GM20000 (cell line): ENCODE measurements around the gene FMN1.

Experiments
- DNase-seq: peaks from one replicate; pipeline ENCODE4 v3.0.0; 2012; ENCODE audit warnings: low spot score
- CTCF ChIP-seq: IDR thresholded peaks from 2 replicates; pipeline ENCODE4 v1.5.1; 2012; ENCODE audit warnings: mild to moderate bottlenecking, control low read depth; ENCODE audit errors: extremely low read depth, missing control alignments

FMN1 gene

GRCh38 chr15:32871883-32872282, 322.6 kb downstream of the FMN1 start:
- no peak for DNase-seq
- TF ChIP-seq CTCF: no peak

DNA sequence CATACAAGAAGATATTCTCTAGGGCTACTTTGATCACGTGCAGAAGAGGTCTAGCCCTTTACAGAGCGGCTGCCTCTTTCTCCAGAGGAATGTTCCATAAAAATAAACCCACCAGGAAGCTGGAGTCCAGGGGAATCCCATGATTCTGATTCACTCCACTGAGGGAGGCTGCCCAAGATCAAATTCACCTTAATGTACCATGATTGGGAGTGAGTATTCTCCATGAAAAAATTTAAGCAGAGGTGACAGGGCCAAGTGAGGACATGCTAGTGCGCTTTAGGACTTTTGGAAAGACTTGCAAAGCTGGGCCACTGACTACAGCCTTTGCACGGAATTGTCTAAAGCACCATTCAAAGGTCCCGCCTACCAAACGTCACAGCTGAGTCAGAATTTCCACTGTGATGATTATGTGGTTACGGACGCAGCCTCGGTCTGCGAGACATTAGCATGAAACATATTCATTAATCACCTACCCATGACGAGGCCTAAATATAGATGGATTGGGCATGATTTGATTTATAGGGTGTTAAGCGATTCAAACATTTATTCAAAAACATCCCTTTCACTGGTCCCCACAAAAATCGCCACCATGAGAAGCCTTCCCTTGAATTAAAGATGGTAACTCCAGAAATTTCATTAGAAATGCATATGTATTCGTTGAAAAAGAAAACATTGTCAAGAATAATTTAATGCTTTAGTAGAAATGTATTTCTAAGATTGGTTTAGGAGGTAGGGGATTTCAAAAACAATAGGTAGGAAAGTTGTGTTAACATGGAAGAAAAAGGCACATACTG, 324.1 kb downstream of the FMN1 start:
- peak; percentile 58 for DNase-seq

GRCh38 chr15:32869776-32870175, 324.7 kb downstream of the FMN1 start:
- no peak for TF ChIP-seq CTCF
- DNase-seq: no peak

More for the DNA sequence above, 324.1 kb downstream of the FMN1 start:
- TF ChIP-seq CTCF: no peak

DNA sequence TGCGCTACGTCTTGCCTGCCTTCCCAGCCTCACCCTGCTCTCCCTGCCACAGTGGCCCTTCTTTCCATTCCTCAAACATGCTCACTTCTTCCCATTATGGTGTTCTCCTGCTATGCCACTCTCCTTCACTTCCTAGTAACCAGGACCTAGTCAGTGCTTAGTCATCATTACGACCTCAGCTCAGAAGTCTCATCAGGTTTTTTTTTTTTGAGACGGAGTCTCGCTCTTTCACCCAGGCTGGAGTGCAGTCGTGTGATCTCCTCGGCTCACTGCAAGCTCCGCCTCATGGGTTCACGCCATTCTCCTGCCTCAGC, 327.2 kb downstream of the FMN1 start:
- no peak for DNase-seq
- TF ChIP-seq CTCF: no peak

DNA sequence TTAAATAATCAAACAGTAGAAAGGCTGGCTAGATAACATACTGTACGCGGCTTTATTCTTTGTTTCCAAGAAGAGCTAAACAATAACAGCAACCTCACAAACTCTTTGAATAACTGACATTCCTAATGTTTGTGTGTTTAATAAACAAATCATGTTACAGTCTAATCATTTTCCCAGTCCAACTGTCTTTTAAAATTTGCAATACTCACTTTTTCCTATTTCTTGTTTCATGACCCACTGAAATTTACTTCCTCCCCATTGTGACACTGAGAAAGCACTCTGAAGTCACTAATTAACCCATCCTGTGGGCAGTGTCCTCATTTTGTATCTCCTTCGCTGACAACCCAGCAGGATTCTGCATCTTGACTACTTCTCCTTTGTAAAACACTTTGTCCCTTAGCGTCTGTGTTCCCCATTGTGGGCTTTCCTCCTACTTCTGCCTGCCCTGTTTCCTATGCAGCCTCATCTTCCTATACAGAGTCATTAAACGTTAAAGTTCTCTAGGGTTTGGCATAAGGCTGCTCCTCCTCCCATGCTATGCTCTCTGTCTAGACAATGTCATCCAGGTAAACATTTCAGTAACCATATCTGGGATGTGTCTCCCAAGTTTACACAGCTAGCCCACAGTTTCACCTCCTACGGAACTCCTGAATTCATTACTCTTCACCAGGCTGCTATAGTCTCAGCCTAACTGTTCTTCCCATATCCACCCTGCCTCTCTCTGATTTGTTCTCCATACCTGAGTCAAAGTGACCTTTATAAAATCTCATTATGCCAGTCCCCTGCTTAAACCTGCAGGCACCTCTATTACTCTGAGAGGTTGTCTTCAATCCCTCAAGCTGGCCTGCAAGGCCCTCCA, 327.8 kb downstream of the FMN1 start:
- DNase-seq: no peak
- TF ChIP-seq CTCF: no peak

GRCh38 chr15:32864841-32865240, 329.7 kb downstream of the FMN1 start:
- no peak for TF ChIP-seq CTCF
- DNase-seq: no peak

- no peak for DNase-seq
Measured at GRCh38 chr15:32864051-32864450, 330.5 kb downstream of the FMN1 start.

More at GRCh38 chr15:32864051-32864450, 330.5 kb downstream of the FMN1 start:
- TF ChIP-seq CTCF: no peak
